Brain microvascular endothelial cell (primary cell): Measurements from ENCODE around the gene PRADC1.

Source experiments
- DNase-seq: peaks from one replicate; pipeline ENCODE4 v3.0.0-alpha.2; 2020
- H3K27ac ChIP-seq: fragments of 250-450 bp; sonication (Bioruptor Pico); 2 replicates; pipeline ENCODE4 v1.5.1; 2020; ENCODE audit warnings: mild to moderate bottlenecking, moderate library complexity
- H3K27me3 ChIP-seq: fragments of 250-450 bp; sonication (Bioruptor Pico); replicated peaks from 2 replicates; pipeline ENCODE4 v1.5.1; 2020; ENCODE audit warnings: mild to moderate bottlenecking
- H3K36me3 ChIP-seq: fragments of 250-450 bp; sonication (Bioruptor Pico); replicated peaks from 2 replicates; pipeline ENCODE4 v1.5.1; 2020; ENCODE audit warnings: mild to moderate bottlenecking
- H3K4me3 ChIP-seq: 2 replicates; pipeline ENCODE4 v1.5.1; 2011; ENCODE audit warnings: low read depth, mild to moderate bottlenecking, control low read depth, low read length, moderate library complexity
- CTCF ChIP-seq: IDR thresholded peaks from 2 replicates; pipeline ENCODE4 v1.5.1; 2011; ENCODE audit warnings: low read depth, mild to moderate bottlenecking, moderate library complexity, low read length, control low read depth, inconsistent platforms; ENCODE audit errors: missing control alignments
- in situ Hi-C: cut with HindIII; loops from 2 replicates; pipeline ENCODE4 v1.10.0; 2017; ENCODE audit warnings: low sequenced_read_pairs, low pct_ligation_motif_present

PRADC1 gene

GRCh38 chr2:73237168-73237567 is 4.1 kb upstream of the PRADC1 start:
- no peak for DNase-seq
- no peak for TF ChIP-seq CTCF
- Histone ChIP-seq H3K27me3 (no peaks in the 10 kb centered on the region), H3K36me3 (peaks cover 16% of the 10 kb centered on the region), H3K4me3 (no peak overlapping the region), H3K27ac (no peak overlapping the region)
- in situ Hi-C loops = no loop called here

- Histone ChIP-seq H3K27ac (no peak overlapping the region), H3K27me3 (no peaks in the 10 kb centered on the region), H3K36me3 (peaks cover 7% of the 10 kb centered on the region), H3K4me3 (peak overlapping the region; percentile 96)
- no peak for TF ChIP-seq CTCF
- DNase-seq = no peak
- in situ Hi-C loops = no loop called here
Observed at GRCh38 chr2:73235315-73236028, 2.4 kb upstream of the PRADC1 start.

- peak; percentile 91 for DNase-seq
- peak within 1 kb of the TSS; percentile 96 for H3K4me3 ChIP-seq
- H3K36me3 ChIP-seq = no peaks in the 10 kb centered on the region
- no peaks in the 10 kb centered on the region for H3K27me3 ChIP-seq
- in situ Hi-C loops = no loop called here
- peak within 1 kb of the TSS; percentile 85 for H3K27ac ChIP-seq
- TF ChIP-seq CTCF = no peak
Observed at GRCh38 chr2:73233932-73234832, 1.1 kb upstream of the PRADC1 start, which contains the start of gene CCT7. CCT7 (plus strand) TSS chr2:73234308; CDS start chr2:73234379, 71 bp downstream.

GRCh38 chr2:73232403-73233153 is 461 bp downstream of the PRADC1 start:
- Histone ChIP-seq H3K27ac (peak overlapping the region; percentile 29), H3K36me3 (peaks cover 9% of the 10 kb centered on the region), H3K4me3 (peak overlapping the region; percentile 96), H3K27me3 (no peaks in the 10 kb centered on the region)
- in situ Hi-C loops = no loop called here
- no peak for DNase-seq
- no peak for TF ChIP-seq CTCF

GRCh38 chr2:73228631-73229030 is 4.4 kb downstream of the PRADC1 start:
- no peak for TF ChIP-seq CTCF
- Histone ChIP-seq H3K27ac (no peak overlapping the region), H3K27me3 (no peaks in the 10 kb centered on the region), H3K4me3 (no peak overlapping the region), H3K36me3 (peaks cover 17% of the 10 kb centered on the region)
- in situ Hi-C loops = no loop called here
- no peak for DNase-seq
